Activated CD4-positive, alpha-beta T cell treated with anti-CD3 and anti-CD28 coated beads, Interleukin-2, amount 50 U/mL, for 16 hours (primary cell): Measurements from ENCODE around the gene HLA-DMB.

Source experiments
- DNase-seq: peaks from one replicate; pipeline ENCODE4 v3.0.0-alpha.2; 2020

HLA-DMB gene

DNA sequence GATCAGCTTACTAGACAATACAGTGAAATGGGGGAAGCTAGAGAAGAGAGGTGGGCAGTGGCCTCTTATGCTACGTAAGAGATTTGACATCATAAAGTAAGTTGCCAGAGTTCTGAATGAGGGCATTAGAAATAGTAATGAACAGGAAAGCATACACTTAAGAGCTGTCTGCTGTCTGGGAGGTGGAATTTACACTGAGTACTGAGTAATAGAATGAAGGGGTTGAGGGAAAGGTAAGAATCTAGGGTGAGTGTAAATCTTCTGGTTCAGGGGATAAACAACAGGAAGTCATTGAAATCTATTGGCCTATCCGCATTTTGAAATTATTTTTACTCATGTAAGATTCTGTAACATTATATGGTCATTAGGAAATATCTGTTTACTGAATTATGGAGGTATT lies 35.8 kb downstream of the HLA-DMB start:
- DNase-seq: no peak

DNA sequence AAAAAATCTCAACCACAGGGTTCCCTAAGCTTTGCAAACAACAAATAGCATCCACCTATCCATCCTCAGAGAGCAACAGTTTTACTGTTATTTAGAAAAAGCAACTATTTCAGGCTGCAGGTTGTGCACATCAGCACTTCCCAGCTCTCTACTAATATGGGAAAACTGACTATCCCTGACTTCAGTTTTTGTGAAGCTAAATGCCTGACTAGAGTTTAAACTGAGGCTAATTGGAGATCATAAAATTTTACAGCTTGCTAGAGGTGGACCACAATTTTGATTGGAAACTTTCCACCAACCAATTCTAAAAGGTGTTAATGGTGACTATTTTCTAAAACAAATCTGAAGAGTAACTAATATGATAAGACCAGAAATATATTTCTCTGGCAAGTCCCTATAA lies 36.9 kb downstream of the HLA-DMB start:
- no peak for DNase-seq

DNA sequence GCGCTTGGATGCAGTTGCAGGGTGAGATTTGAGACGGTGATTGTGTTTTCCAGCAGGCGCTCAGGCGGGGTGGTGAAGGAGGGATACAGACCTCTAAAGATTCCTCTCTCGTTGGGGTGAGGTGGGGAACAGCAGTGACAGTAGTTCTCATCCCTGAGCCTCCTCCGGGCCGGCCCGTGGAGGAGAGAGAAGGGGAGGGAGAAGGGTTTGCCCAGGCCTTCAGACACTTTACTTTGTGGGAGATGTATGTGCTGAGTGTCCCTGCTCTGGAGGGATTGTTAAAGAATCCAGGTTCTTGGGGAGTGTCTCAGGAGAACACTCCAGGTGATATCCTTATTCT lies 45.9 kb downstream of the HLA-DMB start:
- no peak for DNase-seq

DNA sequence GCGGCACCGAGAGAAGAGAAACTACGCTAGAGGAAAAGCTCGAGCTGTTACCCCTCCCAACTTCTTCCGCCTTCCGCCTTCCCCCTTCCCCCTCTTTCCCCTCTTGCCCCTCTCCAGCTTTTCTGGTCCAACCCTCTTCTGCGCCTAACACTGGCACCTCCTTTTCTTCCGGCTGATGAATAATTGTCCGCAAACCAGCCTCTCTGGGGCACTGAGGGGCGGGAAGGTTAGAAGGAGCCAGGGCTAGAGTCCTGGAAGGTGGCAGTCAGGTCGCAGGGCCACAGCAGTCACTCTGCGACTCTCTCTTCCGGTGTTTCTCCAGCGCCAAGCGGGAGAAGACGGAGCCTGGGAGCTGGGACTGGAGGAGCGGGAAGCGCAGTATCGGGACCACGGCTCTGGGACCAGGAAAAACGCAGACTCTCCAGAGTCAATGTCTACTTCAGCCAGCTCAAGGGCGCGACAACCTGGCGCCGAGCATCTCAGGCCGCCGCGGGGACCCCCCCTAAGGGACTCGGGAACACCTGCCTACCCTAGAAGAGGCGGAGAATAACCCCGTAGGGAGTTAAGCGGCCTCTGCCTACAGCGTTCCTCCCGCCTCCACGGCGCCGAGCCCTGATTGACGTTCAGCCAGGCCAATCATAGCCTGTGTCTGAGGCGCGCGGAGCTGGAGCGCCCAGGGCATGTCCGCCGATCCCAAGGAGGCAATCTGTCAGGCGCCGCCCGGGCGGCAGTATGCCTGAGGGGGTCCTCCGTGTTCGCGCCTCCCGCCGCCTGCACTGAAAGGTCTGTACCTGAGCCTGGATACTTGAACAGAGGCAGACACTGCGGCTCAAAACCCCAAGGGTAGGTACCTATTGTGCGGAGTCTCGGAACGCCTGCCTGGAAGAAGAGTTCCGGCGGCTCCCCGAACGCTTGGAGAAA lies 46.5 kb downstream of the HLA-DMB start:
- peak; percentile 95 for DNase-seq

DNA sequence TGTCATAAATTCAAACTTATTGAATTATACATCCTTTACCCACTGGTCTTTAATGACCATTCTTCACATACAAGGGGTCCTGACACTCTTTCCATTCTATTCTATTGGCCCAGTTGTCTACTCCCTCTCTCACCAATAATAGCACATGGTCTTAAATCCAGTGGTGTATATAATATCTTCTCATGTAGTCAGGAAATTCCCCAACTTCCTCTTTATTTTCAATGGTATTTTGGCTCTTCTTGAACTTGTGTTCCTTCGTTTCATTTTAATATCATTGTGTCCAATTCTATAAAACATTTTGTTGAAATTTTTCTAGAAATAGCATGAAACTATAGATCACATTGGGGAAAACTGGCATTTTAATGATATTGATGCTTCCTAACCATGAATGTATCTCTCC lies 50.0 kb downstream of the HLA-DMB start:
- DNase-seq: no peak

DNA sequence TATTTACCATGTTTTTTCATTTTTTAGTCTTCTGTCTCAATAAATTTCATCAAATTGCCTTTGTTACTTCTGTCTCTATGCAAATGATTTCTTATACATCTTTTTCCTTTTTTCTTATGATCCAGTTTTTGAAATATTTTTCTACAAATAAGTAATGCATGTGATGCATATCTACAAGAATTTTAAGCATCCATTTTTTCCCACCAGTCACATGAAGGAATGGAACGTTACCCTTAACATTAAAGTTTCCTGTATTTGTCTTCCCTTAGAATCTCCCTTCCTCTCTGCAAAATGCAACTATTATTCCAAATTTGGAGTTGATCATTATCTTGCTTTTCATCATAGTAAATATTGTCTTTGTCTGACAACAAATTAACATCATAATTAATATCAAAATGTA lies 51.3 kb downstream of the HLA-DMB start:
- no peak for DNase-seq

DNA sequence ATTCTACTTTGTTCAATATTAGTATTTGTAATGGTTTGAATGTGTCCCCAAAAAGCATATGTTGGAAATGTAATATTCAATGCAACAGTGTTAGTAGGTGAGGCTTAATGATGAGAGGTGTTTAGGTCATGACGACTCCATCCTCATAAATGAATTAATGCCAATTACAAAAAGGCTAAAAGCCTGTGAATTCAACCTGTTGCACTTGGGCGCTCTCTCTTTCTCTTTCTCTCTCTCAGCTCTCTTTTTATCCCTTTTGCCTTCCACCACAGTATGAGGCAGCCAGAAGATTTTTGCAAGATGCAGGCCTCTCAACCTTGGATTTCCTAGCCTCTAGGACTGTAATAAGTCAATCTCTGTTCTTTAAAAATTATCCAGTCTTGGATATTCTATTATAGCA lies 52.3 kb downstream of the HLA-DMB start:
- no peak for DNase-seq

DNA sequence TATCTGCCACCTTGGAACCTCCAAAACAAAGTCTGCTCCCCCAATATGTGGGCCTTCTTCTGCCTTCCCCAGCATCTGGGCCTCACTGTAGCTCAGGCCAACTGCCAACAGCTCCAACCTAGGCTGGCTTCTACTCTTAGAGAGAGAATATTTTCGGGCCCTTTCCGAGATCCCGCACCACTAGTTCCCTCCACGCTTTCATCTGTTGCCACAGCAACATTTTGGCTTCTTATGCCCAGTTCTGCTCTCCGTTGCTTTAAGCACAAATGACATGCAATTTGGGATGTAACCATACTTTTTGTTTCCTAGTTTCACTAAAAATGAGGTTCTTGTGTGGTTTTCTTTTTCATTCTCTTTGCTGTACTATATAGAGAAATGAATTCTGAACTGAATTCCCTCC lies 53.2 kb downstream of the HLA-DMB start:
- no peak for DNase-seq

DNA sequence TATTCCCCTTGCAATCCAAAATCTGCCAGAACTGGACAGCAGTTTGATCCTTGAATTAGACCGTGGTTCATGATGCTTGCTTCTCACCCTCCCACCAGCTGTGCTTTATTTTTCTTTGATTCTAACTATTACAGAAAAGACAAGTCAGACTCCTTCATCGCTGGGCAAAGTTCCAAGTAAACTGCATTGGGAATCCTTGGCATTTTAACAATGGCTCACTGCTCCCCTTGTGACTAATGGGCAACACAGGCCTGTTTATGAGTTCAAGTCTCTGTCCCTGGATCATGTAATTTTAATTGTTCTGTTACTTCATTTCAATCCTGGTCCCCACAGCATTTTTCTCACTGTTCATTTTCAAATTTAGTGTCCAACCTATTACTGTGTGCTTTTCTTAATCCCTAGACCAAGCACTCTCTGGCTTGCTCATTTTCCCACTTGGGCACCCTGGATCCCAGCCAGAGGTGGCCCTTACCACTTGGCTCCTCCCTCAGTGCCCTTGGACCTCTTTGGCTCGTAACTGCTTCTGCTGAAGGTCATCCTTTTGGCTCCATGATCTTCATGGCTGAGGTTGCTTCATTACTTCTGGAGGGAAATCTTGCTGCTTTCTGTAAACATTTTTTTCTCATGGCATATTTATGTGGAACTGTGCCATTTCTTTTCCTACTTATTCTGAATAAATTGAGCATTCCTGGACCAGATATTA lies 54.0 kb downstream of the HLA-DMB start:
- no peak for DNase-seq

DNA sequence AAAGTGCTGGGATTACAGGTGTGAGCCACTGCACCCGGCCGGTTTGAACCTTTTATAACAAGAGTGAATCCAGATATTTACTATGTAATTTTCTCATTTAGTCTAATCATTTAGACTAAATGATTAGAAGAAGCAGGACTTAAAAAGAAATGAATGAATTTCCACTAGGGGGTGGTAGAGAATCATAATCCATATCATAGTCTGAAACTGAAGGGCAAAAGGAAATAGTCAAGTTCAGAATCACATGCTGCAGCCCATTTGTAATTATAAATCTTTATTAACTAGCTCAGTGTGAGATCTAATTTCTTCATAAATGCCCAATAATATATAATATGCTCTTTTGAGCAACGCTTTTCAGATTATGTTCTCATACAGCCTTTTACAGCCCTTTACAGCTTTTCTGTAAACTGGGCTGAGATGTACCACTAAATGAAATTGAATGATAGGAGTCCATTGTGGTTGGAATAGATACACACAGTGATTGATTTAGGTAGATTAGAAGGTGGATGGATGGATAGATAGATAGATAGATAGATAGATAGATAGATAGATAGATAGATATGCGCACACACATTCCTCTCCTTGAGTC lies 55.0 kb downstream of the HLA-DMB start:
- DNase-seq: peak; percentile 79
